ENCODE measurements around the gene BCL6B. TPM values are rescaled to one million over a fixed set of nuclear protein-coding genes. Genes with fewer than 3 reads are reported as not detected.

BCL6B gene
- total RNA-seq, 2 experiments from 2014 or later: 0.47 to 0.63 TPM

- Mint-ChIP-seq H3K4me3 (no peak overlapping the region), H3K9me3 (ENCODE audit: insufficient read depth) (peaks cover 12% of the 10 kb centered on the region), H3K36me3 (ENCODE audit: low read depth) (no peaks in the 10 kb centered on the region), H3K27ac (no peak overlapping the region), H3K27me3 (ENCODE audit: low read depth) (peaks cover 14% of the 10 kb centered on the region), H3K4me1 (ENCODE audit: low read depth) (no peaks in the 10 kb centered on the region)
- ATAC-seq: no peak
- ChIA-PET POLR2A (no interaction called here), CTCF (no interaction called here)
- DNase-seq: no peak
Observed at GRCh38 chr17:7064261-7064660, 41.4 kb downstream of the BCL6B start.

- H3K27me3 Mint-ChIP-seq (ENCODE audit: low read depth): peaks cover 14% of the 10 kb centered on the region
- ChIA-PET CTCF (no interaction called here), POLR2A (no interaction called here)
- ATAC-seq (no peak), DNase-seq (no peak)
- H3K4me3 Mint-ChIP-seq: no peak overlapping the region
- H3K27ac Mint-ChIP-seq: no peak overlapping the region
- no peaks in the 10 kb centered on the region for H3K4me1 Mint-ChIP-seq (ENCODE audit: low read depth)
- H3K36me3 Mint-ChIP-seq (ENCODE audit: low read depth): no peaks in the 10 kb centered on the region
- H3K9me3 Mint-ChIP-seq (ENCODE audit: insufficient read depth): peaks cover 12% of the 10 kb centered on the region
Observed at GRCh38 chr17:7067198-7067597, 44.3 kb downstream of the BCL6B start.

- ATAC-seq (no peak), DNase-seq (no peak)
- Mint-ChIP-seq H3K36me3 (ENCODE audit: low read depth) (no peaks in the 10 kb centered on the region), H3K4me3 (no peak overlapping the region), H3K27me3 (ENCODE audit: low read depth) (peaks cover 16% of the 10 kb centered on the region), H3K27ac (no peak overlapping the region), H3K4me1 (ENCODE audit: low read depth) (no peaks in the 10 kb centered on the region), H3K9me3 (ENCODE audit: insufficient read depth) (peaks cover 12% of the 10 kb centered on the region)
- ChIA-PET CTCF (no interaction called here), POLR2A (no interaction called here)
Observed at GRCh38 chr17:7068268-7068667, 45.4 kb downstream of the BCL6B start.

GRCh38 chr17:7070712-7071111, 47.9 kb downstream of the BCL6B start:
- H3K36me3 Mint-ChIP-seq (ENCODE audit: low read depth): no peaks in the 10 kb centered on the region
- H3K4me1 Mint-ChIP-seq (ENCODE audit: low read depth): no peaks in the 10 kb centered on the region
- no peak overlapping the region for H3K4me3 Mint-ChIP-seq
- POLR2A ChIA-PET: no interaction called here
- no peak for ATAC-seq
- CTCF ChIA-PET: no interaction called here
- H3K9me3 Mint-ChIP-seq (ENCODE audit: insufficient read depth): peaks cover 12% of the 10 kb centered on the region
- H3K27ac Mint-ChIP-seq: no peak overlapping the region
- peaks cover 17% of the 10 kb centered on the region for H3K27me3 Mint-ChIP-seq (ENCODE audit: low read depth)
- DNase-seq: no peak

GRCh38 chr17:7072406-7072805, 49.6 kb downstream of the BCL6B start:
- DNase-seq (no peak), ATAC-seq (no peak)
- H3K4me1 Mint-ChIP-seq (ENCODE audit: low read depth): no peaks in the 10 kb centered on the region
- peaks cover 12% of the 10 kb centered on the region for H3K9me3 Mint-ChIP-seq (ENCODE audit: insufficient read depth)
- H3K27me3 Mint-ChIP-seq (ENCODE audit: low read depth): peaks cover 17% of the 10 kb centered on the region
- ChIA-PET CTCF (interaction anchor here (1.7 kb wide), 1 partner anchor 27 kb away, joined by 7 read pairs; no protein-coding TSS in a partner anchor), POLR2A (no interaction called here)
- no peak overlapping the region for H3K4me3 Mint-ChIP-seq
- no peak overlapping the region for H3K27ac Mint-ChIP-seq
- no peaks in the 10 kb centered on the region for H3K36me3 Mint-ChIP-seq (ENCODE audit: low read depth)

GRCh38 chr17:7074931-7075330, 52.1 kb downstream of the BCL6B start:
- ATAC-seq: no peak
- ChIA-PET POLR2A (no interaction called here), CTCF (interaction anchor here (0.8 to 1.3 kb wide), 5 partner anchors 17 to 103 kb away, joined by 3 to 4 read pairs (median 3); no protein-coding TSS in a partner anchor)
- no peak for DNase-seq
- Mint-ChIP-seq H3K4me1 (ENCODE audit: low read depth) (no peaks in the 10 kb centered on the region), H3K9me3 (ENCODE audit: insufficient read depth) (no peaks in the 10 kb centered on the region), H3K27ac (no peak overlapping the region), H3K27me3 (ENCODE audit: low read depth) (peaks cover 13% of the 10 kb centered on the region), H3K36me3 (ENCODE audit: low read depth) (no peaks in the 10 kb centered on the region), H3K4me3 (no peak overlapping the region)

GRCh38 chr17:7077911-7078546, 55.2 kb downstream of the BCL6B start:
- Mint-ChIP-seq H3K9me3 (ENCODE audit: insufficient read depth) (no peaks in the 10 kb centered on the region), H3K27ac (no peak overlapping the region), H3K36me3 (ENCODE audit: low read depth) (no peaks in the 10 kb centered on the region), H3K27me3 (ENCODE audit: low read depth) (peaks cover 12% of the 10 kb centered on the region), H3K4me3 (no peak overlapping the region), H3K4me1 (ENCODE audit: low read depth) (peaks cover 25% of the 10 kb centered on the region)
- DNase-seq: no peak
- CTCF ChIA-PET: no interaction called here
- POLR2A ChIA-PET: no interaction called here
- ATAC-seq: no peak

GRCh38 chr17:7078711-7079110, 55.9 kb downstream of the BCL6B start:
- Mint-ChIP-seq H3K27ac (no peak overlapping the region), H3K4me3 (no peak overlapping the region), H3K9me3 (ENCODE audit: insufficient read depth) (no peaks in the 10 kb centered on the region), H3K27me3 (ENCODE audit: low read depth) (peaks cover 15% of the 10 kb centered on the region), H3K36me3 (ENCODE audit: low read depth) (no peaks in the 10 kb centered on the region), H3K4me1 (ENCODE audit: low read depth) (peaks cover 30% of the 10 kb centered on the region)
- ATAC-seq: no peak
- POLR2A ChIA-PET: no interaction called here
- no peak for DNase-seq
- CTCF ChIA-PET: no interaction called here

Other genes with a start within 250 kb of the BCL6B start
- gene FBXO39, start 246.8 kb upstream of the BCL6B start, total RNA-seq: 1 to 10 TPM; 1.5 to 1.9 TPM
- gene TEKT1, start 191.3 kb upstream of the BCL6B start, total RNA-seq: not detected
- gene ALOX12, start 27.0 kb upstream of the BCL6B start, total RNA-seq: not detected
- 100 to 1,000 TPM; 104 to 116 TPM for gene RNASEK, start 10.4 kb upstream of the BCL6B start, total RNA-seq
- 10 to 100 TPM; 14.8 to 15.0 TPM for gene SLC16A13, start 13.0 kb downstream of the BCL6B start, total RNA-seq
- under 1 TPM; 0.34 to 0.39 TPM for gene SLC16A11, start 21.0 kb downstream of the BCL6B start, total RNA-seq
- not detected for gene CLEC10A, start 57.2 kb downstream of the BCL6B start, total RNA-seq
- gene ASGR2, start 91.8 kb downstream of the BCL6B start, total RNA-seq: not detected
- 1 to 10 TPM in 1 of 2 experiments, under 1 TPM in 1; 0.63 to 1.3 TPM for gene ASGR1, start 156.3 kb downstream of the BCL6B start, total RNA-seq
- gene DLG4, start 196.8 kb downstream of the BCL6B start, total RNA-seq: 10 to 100 TPM; 10.1 to 11.7 TPM
- gene ACADVL, start 196.9 kb downstream of the BCL6B start, total RNA-seq: 100 to 1,000 TPM; 348 to 371 TPM
- 10 to 100 TPM; 52.4 to 56.6 TPM for gene DVL2, start 211.5 kb downstream of the BCL6B start, total RNA-seq
- gene PHF23, start 216.4 kb downstream of the BCL6B start, total RNA-seq: 10 to 100 TPM; 53.6 to 57.9 TPM
- gene GABARAP, start 219.4 kb downstream of the BCL6B start, total RNA-seq: 100 to 1,000 TPM; 203 to 227 TPM
- 100 to 1,000 TPM; 171 to 186 TPM for gene CTDNEP1, start 228.7 kb downstream of the BCL6B start, total RNA-seq
- 10 to 100 TPM; 63.5 to 66.1 TPM for gene ELP5, start 229.2 kb downstream of the BCL6B start, total RNA-seq
- 1 to 10 TPM; 1.1 to 1.3 TPM for gene CLDN7, start 239.4 kb downstream of the BCL6B start, total RNA-seq